Stimulated activated naive CD8-positive, alpha-beta T cell treated with anti-CD3 and anti-CD28 coated beads, Interleukin-15, Interleukin-2, amounts not matched to agents 100 U/mL and 50 U/mL, for 24 hours (primary cell): Measurements from ENCODE around the gene POLG.
A peak's percentile ranks its signal among the peaks of the same experiment; 100 is the strongest.

ENCODE experiments used
- ATAC-seq: fragments of 150-1000 bp; cut with Tn5 transposase; one replicate; pipeline ENCODE4 v1.10.0; 2021
- DNase-seq: peaks from one replicate; pipeline ENCODE4 v3.0.0; 2021

Gene POLG

DNA sequence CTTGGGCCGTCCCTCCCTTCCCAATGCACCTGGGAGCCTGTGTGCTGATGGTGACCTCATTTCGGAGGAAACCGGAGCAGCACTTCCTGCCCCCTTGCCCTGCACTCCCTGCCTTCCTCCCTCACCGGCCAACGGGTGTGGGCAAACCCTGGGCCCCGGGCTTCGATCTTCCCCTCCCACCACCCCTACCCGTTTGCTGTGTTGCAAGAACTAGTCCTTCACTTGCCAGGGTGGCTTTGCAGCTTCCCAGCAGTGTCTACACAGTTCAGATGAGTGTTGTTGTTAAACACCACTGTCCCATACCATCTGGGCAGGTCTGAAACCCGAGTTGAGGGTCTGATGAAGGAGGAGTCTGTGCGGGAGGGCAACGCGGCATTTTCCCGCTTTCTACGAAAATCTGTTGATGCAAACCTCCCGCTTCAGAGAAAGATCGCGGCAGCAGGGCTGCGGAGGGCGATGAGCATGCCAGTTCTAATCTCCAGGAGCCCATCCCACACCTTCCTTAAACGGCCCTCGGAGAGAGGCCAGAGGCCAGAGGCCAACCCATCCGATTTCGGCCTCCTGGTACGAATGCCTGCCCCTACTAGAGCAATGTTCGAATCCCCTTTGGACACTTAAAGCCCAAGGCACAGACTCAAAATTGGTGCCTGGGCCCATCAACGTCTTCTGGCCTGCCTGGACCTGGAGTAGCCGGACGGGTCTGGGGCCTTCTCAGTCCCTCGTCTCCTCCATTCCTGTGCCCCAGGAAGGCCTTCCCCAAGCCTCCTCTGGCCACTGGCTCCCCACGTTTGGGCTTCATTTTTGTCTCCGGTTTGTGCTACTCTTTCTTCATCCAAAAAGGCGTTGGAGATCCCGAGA, 35.7 kb upstream of the POLG start:
- no peak for DNase-seq
- no peak for ATAC-seq

DNA sequence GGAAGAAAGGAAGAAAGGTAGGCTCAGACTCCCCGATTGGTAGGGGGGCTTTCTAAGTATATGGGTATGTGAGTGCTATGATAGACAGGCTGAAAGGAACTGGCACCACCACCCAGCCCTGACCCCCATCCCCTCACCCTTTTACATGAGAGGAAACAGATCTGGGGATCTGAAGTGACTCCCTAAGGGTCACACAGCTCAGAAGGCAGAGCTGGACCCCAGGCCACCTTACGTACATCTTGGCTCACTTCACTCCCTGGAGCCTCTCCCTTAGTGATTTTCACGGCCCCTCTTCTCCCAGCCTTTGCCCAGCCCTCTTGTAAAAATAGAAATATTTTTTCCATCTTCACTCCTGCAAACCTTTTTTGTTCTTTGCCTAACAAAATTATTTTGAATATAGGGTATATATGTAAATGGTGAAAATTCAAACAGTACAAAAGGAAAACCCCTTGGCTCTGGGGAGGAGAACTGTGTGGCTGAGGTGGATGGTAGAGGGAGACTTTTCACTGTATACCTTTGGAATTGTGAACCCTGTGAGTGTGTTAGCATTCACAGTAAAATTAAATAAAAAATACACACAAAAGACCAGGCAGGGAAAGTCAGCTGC, 34.8 kb upstream of the POLG start:
- no peak for DNase-seq
- no peak for ATAC-seq

DNA sequence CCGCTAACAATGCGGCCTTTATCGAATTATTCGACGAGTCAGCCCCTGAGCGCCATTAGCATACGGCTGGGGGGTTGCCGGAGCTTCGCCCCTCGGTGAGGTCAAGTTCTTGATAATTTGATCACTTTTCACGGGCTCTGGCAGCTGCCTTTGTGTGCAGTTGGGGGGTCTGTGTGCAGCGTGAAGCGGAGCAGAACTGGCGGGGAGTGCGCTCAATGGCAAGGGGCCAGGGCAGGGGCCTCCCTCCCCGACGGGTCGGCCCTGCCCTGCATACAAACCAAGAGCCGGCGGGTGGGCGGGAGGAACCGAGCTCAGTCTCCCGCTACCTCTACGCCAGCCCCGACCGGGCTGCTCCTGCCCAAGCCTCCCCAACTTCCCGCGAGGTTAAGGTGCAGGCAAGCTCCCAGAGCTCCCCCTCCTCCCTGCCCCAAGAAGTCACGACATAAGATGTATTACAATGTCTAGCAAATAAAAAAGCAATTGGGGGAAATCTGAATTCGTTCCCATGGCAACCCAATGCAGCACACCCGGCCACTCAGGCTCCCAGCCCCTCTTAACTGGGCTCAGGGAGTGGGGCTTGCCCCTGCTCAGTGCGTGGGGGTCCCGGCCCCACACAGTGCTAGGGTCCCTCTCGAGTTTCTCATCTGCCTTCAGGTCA, 34.1 kb upstream of the POLG start:
- DNase-seq (no peak), ATAC-seq (no peak)

DNA sequence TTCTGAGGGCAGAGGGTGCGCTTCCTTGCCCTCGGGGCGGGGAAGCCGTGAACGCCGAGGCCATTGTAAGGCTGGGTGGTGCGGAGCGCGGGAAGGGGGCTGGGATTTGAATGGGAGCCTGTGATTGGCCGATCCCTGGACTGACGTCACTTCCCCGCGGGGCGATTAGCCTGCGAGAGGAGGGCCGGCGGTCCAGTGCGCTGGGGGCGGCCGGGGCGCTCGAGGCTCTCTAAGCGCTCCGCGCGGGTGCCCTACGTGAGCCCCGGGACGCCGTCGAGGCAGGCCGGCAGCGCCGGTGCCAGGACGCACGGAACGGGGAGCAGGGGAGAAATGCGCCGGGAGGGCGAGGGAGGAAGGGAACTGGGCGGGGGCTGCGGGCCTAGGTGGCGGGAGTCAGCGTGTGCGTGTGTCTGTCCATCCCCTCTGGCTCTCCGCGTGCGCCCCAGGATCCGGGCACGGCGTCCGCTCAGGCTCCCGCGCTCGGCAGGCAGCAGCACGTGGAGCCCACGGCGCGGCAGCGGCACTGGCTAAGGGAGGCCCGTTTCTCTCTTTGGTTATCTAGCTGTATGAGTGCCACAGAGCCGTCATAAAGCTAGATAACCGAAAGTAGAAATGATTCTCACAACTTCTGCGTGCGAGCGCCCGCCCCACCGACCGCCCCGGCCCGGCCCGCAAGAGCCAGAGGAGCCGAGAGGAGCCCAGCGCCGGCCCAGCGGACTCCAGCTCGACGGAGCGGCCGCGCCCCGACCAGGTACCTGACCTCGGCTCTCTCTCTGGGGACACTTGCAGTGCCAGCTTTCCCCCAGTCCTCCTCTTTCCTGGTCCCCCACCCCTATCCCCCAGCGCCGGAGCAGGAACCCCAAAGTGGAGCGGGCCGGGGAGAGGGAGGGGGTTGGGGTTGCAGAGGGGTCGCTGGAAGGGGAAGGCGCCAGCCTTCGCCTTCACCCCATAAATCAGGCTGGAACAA, 33.1 kb upstream of the POLG start:
- DNase-seq (no peak), ATAC-seq (no peak)

DNA sequence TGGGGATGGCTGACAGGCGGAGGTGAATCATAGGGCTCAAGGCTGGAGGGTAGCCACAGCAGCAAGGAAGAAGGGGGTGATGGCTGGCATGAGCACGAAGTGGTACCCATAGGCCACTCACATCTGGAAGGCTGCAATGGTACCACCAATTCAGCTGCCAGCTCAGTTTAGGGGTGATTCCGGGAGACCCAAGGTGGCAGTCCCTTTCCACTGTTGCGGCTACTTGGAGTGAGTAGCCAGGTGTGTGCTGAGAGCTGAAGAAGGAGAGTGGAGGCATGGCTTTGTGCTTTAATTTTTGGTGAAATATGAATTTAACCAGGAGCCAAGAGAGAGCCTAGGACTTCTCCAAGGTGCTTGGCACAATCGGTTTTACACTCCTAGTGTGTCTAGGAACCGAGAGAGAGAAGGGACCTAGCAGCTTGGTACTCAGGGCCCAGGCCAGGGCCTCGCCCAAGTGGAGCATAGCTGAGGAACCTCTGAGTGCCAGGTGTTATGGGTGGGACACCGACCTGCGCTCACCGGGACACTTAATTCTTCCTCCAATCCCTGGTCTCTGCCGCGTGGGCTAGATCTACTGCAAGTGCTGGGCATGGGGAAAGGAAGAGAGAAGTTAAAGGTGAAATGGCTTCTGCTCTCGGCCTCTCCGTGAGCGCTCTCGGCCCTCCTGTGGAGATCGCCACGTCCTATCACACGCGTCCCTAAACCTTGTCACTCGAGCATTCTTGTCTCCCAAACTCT, 32.2 kb upstream of the POLG start:
- DNase-seq (no peak), ATAC-seq (no peak)

DNA sequence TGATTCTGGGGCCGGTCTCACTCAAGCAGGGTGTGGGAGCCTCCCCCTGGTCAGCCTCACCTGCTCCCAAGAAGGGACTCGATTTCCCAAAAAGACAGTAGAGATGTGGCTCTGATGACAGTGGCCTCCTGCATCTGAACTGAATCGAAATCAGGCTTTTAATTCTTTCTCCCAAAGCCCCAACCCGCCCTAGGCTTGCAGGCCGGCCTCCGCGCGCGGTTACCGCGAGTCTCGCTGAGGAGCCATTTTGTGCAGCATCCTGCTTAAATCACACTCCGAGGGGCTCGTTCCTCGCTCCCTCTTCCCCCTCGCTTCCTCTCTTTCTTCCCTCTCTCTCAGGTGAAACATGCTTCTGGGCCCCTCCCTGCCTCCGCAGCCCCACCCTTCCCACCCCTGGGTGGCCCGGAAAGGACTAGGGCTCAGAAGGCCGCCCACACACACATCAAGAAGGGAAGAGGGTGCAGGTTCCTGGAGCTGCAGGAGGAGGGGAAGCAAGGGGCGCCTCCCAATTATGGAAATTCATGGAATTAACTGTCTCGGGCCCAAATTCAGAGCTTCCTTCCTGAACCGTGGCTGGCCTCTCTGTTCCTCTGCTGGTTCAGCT, 30.9 kb upstream of the POLG start:
- ATAC-seq: no peak
- no peak for DNase-seq

DNA sequence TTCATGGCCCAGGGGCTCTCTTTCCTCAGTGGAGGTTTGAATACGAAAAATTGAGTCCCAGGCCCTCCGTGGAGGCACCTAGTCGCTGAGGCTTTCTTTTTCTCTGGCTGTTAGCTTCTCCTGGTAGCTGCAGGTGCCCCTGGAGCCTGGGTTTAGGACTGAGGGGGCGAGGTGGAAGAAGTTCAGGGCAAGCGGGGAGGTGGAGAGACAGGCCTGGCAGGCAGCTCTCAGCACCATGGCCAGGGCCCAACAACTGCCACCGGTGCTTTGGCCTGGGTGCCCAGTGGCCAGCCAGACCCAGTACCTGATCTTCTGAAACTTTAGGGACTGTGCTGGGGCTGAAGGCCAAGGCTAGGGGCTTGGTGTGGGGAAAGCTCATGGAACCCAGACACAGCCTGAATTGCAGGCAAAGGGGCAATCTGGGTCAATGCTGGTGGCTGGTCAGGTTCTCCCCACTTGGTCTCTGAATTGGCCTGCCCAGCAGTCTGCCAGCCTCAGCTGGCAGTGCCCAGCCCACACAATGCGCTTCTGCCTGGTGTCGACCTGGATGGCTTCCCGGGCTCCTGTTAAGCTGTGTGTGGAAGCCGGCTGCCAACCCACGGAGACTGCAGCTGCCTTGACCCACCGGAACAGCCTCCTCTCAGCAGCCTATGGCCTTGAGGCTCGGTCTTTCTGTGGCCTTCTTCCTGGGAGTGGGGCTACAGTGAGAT, 30.3 kb upstream of the POLG start:
- DNase-seq (no peak), ATAC-seq (no peak)

DNA sequence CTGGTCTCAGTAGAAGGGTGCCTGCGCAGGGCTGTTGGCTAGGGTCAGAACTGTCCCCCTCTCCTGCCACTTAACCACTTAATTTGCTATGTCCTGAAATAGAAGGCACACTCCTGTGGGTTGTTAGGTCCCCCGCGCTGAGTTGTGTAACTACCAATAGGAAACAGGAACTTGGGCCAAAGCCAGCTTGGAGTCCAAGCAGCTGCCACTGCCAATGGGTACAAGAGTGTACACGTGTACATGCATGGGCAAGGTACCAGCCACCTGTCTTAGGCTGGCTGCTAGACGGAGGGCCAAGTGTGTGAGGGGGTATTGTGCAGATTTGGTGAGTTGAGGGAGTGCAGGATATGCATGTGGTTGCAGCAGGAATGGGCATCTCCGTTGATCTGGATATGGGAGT, 29.7 kb upstream of the POLG start:
- ATAC-seq: no peak
- DNase-seq: no peak

DNA sequence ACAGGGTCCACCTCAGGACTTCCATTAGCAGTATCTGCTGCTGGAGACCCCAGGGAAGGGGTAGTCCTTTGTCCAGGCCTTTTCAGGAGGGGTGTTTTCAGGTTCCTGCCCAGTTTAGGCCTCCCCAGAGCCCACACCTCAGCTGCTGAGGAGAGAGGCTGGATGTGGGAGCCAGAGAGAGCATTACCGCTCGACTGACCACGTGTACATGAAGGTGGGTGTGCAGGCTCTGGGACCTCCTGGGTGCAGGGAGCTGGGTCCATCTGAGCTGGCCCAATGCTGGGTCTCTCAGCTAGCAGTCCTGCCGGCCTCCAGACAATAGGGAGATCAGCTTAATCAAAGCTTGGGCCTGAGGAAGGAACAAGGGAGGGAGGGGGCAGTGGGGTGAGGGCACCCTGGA, 29.1 kb upstream of the POLG start:
- DNase-seq (no peak), ATAC-seq (no peak)

DNA sequence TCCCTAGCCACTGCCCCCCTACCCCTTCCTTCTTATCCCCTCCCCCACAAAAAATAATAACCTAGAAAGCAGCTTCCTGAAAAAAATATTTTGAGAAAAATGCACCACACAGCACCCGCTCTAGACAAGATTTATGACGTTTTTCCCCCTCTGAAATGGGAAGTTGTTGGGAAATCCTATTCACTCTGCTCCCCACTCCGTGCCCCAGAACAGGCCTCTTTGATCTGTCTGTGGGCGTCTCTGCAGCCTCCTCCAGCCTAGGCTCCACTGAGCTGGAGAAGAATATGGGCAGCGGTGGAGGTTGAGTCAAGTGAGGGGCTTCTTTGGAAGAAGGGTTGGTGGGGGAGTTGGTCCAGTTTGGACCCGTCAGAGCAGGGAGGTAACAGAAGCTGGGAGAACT, 28.5 kb upstream of the POLG start:
- DNase-seq (no peak), ATAC-seq (no peak)

DNA sequence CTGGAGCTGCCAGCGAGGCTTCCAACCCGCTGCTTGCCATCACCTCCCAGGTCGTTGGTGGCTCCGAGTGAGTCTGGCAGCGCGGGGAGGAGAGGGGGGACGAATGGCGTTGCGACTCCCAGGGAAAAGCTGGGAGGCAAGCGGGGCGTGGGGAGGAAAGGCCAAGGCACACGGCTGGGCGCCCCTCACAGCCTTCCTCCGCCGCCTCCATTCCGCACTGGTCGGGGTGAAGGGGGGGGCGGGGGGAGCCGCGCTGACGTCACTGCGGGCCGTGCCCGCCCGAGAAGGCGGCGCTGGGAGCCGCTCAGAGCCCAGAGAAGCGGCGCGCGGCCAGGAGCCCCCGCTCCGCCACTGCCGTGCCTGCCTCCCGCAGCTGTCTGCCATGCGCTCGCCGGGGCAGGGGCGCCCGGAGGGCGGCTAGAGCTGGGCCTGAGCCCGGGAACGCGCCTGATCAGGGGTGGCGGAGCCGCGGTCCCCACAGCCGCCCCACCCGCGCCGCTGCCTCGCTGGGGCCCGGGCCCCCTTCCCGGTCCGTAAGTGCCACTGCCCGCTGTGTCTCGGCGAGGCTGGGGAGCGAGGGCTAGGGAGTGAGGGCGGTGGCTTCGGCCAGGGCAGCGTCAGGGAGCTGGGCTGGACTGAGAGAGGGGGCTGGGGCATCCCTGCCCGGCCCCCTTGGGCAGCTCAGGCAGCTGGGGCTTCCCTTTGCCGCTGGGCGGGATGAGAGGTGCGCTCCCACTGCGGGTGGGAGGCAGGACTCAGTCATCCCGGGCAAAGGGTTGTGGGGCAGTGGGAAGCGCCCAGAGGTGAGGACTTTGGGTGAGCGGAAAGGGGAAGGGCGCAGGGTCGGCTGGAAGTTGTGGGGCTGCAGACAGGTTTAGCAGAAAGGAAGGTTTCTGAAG, 27.8 kb upstream of the POLG start:
- DNase-seq: no peak
- no peak for ATAC-seq

DNA sequence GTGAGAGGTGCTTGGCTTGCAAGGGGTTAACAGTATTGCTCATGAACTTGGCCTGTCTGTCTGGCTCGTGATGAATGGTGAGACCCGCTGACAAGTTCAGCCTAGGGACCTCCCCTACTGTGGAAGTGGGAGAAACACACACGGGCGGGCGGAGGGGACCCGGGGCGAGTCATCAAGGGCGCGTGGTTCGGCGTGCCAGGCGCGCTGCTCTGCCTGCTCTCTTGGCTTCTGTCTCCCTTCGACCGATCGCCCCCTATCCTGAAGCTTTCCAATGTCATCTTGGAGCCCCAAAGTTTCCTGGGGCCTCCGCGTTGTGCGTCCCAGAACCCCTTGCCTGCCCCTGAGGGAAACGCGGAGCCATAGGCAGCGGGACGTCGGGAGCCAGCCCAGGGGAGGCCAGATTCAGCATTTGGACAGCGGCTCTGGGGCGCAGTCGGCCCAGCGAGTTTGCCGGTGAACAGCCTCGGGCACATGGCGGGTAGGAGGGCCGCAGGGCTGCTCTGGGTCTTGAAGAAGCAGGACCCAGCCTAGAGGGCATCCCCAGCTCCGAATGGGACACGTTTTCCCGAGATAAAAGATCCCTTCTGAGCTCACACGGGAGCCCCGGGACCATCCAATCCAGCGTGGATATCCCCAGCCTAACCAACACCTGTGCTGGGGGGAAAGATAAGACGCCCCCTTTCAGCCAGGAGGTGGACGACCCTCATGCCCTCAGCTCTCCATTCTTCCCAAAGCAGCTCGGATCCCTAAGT, 27.0 kb upstream of the POLG start:
- peak; percentile 75 for DNase-seq
- no peak for ATAC-seq

DNA sequence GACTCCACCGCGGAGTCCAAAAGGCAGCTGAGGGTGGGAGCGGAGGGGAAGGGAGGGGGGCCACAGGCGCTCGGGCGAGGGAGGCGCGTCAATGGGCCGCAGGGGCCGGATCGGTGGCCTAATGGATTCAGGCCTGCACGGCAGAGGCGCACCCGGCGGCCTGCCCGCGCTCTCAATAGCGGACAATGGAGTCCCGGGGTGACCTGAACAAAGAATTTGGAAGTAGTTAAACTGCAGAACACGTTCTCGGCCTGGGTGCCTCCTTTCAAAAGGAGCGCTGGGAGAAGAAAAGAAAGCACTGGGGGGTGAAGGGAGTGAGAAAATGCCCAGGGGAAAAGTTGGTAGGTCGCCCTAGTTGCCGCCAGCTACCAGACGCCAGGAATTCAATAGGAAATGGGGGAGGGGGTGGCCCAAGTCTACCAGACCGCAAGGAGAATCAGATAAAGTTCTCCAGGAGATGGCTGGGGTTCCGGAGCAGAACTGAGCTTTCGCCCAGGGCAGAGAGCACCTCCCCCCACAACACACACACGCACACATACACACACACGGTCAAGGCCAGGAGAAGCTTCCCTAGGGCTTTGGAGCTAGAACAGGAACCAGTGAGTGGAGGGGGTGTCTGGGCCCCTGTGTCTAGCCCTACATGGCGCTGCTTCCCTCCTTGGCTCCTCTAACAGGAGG, 25.8 kb upstream of the POLG start:
- ATAC-seq (no peak), DNase-seq (no peak)

DNA sequence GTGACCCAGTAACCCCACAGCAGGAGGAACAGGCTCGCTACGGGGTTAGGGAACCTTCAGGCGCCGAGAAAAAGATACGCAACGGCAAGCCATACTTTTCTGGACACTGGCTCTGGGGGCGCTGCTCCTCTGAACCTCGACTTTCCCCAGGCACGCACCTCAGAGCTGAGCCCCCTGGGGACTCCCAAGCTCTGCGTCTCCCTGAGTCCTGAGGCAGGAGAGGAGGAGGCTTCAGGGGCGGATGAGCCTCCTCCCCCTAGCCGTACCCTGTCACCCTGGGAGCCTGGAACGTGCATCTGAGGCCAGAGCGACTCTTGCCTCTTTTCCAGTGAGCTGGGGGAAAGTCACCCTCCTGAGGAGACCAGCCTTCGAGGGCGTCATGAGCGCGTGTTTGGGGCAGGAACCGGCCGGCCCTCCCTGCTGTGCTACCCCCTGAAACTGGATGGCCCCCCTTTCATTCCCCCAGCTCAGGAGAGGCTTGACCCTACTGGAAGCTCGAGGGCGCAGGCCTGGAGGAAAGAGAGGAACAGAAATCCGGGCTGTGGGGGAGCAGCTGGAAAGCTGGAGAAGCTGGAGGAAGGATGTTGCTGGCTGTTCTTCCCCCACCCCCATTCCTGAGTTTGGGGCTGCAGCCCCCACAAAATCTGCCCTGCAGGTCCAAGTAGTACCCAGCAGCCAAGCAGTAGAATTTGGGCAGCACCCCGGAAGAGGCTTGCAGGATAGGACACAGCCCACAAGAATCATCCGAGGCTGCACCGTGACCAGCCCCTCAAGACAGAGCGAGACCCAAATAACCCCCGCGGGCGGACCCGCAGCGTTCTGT, 25.1 kb upstream of the POLG start:
- ATAC-seq: no peak
- DNase-seq: no peak

DNA sequence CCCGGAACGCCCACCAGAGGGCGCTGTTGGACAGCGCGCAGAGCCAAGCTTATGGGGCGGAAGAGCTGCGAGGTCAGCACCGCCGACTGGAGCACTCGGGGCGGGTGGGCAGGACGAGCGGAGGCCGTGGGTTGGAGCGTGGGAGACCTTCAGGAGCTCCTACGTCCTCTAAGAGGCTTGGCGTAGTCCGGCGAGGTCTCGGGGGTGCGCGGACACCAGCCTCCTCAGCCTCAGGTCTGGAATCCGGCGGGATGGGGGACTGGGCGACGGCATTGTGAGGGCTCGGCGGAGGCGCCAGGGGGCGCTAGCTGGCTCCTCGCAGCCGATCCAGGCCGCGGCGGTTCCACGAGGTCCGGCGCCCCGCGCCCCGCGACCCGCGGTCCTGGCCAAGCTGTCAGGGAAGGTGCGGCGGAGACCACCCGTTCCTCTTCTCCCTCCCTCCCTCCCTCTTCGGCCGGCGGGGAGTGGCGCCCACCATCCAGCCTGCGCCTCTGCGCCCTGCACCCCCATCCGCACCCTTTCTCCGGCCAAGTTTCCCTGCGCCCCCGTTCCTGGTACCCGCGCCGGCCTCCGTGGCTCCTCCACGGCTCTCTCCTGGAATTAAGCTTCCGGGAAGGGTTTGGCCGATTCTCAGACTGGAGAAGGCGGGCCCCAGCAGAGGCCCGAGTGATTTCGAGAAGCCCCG, 24.3 kb upstream of the POLG start:
- DNase-seq: peak; percentile 84
- ATAC-seq: peak; percentile 89

DNA sequence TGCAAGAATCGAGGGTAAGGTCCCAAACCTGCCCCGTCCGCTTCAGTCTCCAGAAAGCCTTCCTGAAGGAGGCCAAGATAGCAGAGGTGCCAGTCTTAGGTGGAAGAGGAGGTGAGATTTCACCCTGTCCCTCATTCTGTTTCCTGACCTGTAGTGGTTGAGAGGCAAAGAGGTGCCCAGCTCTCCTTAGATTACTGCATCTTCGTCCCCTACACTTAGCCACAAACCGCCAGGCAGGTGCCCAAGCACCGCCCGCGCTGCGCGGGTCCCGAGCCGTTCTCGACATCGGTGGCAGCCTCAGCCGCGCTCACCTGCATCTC, 23.8 kb upstream of the POLG start:
- ATAC-seq: peak; percentile 11
- DNase-seq: no peak
